Embryonic facial prominence (tissue), 1 donor: ENCODE data around the gene CADPS2.

ENCODE experiments used
- DNase-seq: peaks from one replicate; pipeline ENCODE4 v3.0.0-alpha.2; 2016; ENCODE audit errors: extremely low spot score

CADPS2 gene

DNA sequence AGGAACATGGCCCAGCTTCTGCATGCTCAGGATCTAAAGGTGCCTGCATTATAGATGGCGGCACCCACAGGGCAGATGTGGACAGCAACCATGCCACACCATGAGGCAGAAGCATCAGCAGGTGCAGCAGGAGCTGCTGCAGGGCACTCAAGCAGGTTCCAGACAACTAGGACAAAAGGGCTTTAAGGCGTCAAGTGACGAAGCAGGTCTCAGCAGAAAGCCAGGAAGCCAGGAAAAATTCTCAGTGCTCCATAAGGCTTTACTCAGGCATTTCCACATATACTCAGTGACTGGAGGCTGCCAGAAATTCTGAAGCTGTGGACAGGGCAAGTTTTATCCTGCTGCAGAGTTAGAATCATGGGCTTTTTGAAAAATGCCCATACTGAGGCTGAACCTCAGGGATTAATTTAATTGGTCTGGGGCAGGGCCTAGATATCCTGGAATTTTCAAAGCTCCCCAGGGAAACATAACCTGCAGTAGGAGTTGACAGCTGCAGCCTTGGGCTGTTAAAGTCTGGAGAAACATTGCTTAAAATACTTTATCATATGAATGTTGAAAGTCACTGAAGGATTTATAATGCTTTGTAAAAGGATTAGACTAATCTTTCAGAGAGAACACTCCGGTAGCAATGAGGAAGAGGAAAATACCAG is 115.4 kb downstream of the CADPS2 start:
- no peak for DNase-seq

DNA sequence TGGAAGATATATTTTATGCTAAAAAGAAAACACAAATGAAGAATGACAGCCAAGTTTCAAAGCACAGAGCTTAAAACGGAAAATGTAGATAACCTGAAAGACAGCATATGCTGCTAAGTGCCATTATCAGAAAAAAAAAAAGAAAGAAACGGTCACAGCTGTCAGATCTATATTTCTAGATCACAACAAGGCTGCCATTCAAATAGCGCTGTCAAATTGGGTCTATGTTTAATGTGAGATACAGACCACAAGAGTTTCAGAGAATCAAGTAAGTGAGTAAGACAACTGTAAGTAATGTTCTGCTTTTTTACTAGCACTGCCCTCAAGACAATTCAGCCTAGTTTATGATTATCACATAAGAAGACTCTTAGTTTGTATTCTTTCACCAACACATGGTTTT is 117.4 kb downstream of the CADPS2 start:
- no peak for DNase-seq

DNA sequence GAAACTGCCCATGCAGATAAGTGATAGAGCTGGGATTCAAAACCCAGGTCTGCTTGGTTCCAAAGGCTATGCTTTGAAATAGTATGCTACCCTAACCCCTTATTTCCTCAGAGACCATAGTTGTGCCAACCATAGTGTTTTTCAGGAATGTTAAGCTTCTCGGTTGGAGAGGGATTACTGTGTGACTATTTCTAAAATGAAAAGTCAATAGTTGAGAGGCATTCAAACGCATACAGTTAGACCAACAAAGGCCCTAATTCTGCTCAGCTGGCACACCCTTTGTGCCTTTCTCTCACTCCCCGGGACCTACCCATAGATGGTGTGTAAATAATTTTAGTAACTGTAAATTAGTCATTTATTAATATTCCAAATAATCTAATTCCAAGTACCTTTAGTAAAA is 118.9 kb downstream of the CADPS2 start:
- DNase-seq, result no peak

DNA sequence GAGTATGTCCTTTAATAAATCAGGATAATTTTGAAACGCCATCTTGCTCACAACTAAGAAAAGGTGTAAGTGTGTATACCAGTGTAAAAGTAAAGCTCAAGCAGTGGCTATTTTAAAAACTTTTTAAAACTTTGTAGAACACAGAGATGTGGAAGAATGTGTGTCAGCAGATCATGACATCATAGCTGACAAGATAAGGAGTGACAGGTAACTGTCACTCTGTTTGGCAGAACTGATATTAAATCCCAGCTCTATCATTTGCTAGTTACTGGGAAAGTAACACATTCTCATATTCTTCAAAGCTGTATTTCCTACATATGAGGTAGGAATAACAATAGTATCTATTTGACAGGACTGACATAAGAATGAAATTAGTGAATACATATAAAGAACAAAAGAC is 119.7 kb downstream of the CADPS2 start:
- DNase-seq, result no peak

DNA sequence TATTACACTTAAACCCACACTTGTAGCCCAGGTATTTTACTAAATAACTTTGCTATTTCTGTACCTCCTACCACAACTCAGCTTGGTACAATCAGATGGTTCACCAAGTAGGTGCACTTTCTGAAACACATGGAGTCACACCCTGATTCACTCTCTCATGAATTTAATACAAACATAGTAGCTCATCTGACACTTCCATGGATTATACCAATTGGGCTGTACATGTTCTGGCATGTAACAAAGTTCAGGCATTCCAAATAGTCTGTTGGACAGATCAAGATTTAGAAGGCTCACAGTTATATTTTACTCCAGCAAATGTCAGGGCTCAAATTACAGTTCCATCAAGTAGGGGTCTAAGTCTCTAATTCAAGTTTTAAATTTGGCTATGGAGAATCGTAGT is 121.4 kb downstream of the CADPS2 start:
- DNase-seq, result no peak

DNA sequence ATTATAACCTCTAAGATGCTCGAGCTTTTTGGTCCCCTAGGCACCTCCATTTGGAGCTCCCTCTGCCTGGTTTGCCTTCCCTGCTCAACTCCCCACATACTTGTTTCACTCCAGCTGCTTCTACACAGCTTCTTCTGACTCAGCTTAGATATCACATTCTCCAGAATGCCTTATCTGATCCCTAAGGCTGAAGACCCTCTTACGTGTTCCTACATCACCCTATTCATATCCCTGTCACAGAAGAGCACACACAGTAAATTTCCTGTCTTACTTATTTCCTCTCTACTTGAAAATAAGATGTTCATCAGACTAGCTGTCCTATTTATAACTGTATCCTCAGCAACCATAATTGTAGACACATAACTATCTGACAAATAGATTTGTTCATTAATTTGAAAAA is 122.2 kb downstream of the CADPS2 start:
- no peak for DNase-seq

DNA sequence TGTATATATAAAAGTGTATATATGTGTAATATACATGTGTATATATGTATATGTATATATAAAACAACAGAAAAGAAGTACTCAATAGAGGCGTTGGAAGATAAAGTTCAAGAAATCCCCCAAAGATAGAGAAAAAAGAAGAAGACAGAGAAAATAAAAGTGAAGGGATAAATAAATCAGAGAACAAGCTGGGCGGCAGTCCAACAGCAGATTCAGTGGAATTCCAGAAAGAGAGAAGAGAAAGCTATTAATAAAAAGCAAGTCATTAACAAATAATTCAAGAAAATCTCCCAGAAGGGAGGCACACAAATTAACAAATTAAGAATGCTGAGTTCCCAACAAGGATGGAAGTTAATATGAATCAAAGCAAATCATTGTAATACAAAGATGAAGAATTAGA is 124.2 kb downstream of the CADPS2 start:
- no peak for DNase-seq

DNA sequence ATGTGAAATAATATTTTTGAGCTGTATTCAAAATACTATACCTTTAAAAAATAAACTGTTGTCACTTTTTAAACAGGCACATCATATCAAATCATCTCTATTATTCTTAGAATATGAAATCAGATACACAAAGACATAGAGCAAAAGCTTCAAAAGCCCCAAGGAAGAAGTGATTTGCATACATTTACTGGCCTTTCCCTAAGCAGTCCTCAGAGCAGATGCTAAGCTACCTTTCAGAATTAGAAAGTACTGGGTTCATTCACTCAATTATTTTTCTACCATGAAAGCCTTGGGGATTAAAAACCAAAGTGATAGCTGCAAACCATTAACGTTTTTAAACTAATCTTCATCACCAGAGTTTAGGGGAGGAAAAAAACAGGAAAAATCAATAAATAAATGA is 127.8 kb downstream of the CADPS2 start:
- DNase-seq, result no peak

DNA sequence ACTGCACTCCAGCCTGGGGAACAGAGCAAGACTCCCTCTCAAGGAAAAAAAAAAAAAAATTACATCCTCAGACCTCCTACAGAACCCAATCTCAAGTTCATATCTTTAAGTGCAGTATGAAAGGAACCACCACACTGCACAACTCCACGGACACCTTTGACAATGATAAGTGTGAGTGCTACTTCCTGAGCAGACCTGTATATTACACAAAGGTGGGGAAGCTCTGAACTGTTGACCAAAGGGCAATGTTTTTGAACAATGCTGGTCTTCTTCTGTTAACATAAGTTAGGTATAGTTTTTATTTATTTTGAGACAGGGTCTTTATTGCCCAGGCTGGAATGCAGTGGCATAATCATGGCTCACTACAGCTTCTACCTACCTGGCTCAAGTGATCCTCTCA is 129.4 kb downstream of the CADPS2 start:
- DNase-seq, result no peak

DNA sequence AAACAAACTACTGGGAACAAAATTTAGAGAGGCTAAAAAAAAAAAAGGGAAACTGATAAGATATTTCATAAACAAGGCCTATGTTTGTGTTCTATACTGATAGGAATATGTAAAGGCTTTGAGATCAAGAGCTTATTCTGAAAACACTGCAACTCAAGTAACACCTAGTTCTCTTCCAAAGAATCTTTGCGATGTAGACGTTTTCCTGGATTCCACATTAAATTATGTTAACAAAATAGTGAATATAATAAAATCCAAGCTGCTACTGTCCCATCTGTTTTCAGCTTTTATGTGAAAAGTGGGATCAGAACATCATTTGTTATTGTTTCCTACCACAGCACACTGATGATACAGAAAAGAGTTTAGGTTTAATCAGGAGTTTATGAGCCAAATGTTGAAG is 130.6 kb downstream of the CADPS2 start:
- no peak for DNase-seq

DNA sequence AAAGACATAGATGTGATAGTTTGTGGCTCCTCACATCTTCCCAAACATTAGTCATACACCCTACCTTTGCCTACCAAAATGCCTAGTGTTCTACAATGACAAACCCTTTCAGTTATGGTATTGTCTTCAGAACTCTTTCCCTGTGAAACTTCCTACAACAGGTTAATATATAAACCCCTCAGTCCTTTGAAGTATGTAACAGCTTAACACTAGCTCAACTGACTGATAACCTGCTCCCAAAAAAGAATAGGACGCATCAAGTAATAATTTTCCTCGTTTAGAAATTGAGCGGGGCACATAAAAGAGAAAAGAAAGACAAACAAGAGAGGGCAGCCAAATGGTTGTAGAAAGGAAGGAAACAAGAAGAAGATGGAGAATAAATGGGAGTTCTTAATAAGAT is 133.7 kb downstream of the CADPS2 start:
- no peak for DNase-seq

DNA sequence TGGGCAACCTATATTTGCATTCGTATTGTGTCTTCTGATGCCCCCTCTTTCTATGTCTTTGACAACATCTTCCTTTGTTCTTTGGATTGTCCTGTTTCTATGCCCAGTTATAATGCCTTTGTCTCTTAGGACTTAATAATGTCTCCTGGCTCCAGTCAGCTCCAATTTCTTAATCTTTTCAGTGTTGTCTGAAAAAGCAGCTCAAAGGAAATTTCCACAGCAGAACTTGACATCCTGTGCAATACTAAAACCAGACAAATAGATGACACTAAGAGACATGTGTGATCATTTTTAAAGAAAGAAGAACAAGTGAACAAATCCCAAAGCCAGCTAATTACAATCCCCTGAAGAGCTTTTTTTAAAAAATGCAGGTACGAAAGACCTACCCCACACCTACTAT is 135.9 kb downstream of the CADPS2 start:
- DNase-seq, result no peak

DNA sequence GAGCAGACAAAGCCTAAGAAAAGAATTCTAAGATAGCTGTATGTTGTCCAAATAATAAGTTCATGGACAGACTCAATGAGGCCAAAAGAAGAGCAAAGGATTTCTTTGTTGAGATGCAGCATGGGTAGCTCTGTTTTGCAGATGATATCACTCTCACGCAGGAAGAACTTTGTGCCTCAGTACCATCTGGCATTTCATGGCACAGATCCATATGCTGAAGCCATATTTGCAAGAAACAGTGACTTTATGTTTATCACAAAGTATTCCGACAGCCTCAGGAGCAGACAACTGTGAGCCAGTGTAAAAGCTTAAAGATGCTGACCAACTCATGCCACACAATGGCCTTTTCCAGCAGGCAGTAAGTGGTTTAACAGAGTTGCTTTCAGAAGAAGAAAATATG is 138.1 kb downstream of the CADPS2 start:
- DNase-seq, result no peak

DNA sequence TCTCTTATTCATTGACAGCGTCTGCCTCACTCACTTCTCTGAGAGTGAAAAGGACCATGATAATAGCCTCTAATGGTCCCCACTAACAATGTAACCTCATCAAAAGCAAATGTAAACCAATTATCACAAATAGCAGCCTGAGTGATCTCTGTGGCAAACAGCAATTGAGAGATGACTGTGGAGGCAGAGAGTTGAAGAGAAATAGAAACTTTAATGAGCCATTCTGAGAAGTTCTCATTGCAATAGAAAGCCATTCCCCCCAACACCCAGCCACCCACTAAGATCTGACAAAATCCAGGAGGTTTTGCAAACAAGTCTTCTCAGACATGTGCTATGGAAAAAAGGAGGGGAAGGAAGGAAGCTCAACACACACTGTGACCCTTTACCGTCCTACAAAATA is 139.3 kb downstream of the CADPS2 start:
- DNase-seq, result no peak

DNA sequence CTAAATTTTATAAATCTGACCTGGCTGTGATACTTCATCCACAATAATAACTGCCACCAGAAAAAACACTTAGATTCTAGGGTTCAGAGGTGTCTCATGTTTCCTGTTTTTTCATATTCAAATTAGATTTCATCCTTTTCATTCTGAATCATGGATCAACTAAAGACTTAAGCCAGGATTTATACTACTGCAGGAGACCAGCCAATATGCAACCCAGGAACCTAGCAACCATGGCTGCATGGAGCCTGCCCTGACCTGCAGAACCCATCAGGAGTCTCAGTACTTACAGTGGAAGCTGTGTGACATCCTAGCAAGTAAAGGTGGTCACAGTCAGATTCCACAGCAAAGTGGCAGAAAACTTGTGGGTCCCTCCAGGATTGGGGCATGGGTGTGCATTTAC is 143.0 kb downstream of the CADPS2 start:
- no peak for DNase-seq

DNA sequence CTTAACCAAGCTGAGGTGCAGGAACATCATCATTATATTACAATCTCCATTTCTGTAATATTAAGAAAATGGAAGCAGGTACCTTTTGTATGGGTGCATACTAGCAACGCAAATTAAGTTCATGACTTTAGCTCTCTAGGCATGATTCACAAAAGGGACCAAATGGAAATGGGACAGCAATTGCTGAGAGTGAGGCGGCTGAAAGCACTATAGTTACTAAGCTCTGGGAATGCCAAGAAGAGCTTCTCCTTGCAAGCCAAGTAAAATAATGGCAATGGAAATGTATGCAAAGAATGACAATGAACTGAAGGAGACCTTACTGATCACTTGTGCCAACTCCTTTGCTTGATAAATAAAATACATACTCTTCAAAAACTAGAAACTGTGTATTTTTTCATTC is 147.3 kb downstream of the CADPS2 start:
- no peak for DNase-seq

DNA sequence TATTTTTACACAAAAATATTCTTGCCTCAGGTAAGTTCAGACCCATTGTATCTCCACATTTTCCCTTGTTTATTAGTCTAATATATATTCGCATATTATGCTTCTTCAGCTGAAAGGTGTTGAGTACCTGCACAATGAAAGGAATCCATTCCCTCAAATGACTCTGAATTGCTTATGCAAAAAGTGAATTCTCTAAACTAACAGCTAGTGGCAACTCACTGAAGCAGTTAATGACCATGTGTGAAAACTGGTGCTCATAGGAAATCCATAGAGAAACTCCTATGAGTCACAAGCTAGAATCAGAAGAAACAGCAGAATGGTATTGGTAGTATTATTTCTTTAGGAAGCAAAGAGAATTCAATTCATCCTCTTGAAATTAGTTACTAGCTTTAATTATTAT is 150.1 kb downstream of the CADPS2 start:
- no peak for DNase-seq

DNA sequence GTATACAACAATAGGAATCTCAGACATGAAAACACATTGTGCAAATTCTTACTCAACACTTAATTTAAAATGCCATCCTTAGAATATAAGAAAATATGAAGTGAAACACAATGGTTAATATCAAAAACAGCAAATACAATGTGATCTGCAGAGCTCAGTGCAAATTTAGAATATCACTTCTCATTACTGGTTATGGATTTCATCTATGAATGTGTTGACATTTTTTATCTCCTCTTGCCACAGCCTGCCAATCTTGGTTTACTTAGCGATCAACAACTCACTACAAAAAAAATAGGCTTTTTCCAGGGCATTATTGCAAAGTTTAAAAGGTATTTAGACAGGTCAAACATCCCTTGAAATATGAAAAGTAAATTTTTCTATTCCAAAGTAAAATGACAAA is 158.5 kb downstream of the CADPS2 start:
- DNase-seq, result no peak

DNA sequence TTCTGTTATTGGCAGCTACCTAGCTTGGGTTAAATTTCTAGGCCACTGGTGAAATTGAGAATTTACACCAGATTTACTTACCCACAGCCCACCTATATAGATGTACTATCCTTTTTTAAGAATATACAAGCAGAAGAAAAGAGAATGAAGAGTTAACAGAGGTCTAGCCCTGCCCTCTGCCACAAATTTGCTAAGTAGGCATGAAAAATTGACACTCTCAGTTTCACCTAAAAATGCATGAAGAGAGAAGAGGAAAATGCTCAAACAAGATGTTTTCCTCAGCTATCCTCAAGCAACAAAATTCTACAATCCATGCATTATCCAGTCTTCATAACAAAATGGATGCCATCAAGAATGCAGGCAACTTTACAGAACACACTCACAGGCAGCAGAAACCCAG is 158.9 kb downstream of the CADPS2 start:
- DNase-seq, result no peak

DNA sequence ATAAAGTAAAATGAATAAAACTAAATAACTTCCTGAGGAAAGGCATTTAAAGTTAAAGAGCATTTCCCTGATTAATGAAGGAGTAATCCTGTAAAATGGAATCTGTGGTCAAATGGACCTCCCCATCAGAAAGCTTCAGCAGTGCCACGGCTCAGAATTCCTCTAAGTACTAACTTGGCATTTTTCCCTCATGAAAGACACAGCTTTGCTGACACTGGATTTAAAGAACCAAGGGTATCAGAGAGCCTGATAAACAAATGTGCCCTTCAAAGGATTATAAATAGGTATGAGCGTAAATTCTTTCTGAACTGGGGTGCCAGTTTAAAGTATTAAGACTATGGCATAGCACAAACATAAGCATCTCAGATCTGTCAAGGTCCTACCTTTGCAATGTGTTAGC is 159.4 kb downstream of the CADPS2 start:
- DNase-seq, result no peak

DNA sequence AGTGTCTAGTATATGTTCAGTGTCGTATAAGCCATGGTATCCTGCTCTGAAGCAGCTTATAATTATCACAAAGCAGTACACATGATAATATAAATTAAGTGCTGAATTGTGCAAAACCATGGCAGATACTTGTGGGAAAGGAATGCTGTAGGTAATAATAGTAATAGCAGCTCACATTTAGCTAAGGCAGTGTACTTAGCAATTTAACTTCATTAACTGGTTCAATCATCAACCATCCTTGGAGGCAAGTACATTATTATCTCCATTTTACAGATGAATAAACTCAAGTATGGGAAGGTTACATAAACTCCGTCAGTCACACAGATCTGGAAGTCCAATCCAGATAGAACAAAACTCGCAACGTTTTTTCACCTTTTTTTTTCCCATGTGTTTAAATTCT is 161.9 kb downstream of the CADPS2 start:
- DNase-seq, result no peak

DNA sequence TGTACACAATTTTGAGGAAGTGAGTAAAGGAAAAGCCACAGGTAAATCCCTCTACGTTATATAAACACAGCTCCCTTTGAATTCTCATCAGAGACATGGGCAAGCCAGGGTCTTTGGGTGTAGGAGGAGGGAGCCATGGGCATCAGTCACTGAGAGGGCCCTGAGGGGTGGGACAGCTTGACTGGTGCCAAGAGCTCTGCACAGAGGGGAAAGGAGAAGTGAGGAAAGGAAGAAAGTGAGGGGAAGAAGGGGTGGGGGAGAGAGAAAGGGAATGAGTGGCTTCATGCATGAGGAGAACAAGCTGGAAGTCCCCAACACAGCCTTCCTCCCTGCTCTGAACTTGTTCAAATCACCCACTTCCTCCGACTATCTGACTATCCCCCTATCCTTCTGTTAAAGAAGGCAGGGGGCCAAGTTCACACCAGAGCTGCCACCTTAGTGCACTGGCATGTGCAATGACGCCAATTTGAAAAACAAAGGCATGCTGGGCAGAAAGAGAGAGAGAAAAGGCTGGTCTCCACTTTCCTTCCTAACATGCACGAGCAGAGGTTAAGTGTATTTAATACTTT is 167.2 kb downstream of the CADPS2 start:
- no peak for DNase-seq

DNA sequence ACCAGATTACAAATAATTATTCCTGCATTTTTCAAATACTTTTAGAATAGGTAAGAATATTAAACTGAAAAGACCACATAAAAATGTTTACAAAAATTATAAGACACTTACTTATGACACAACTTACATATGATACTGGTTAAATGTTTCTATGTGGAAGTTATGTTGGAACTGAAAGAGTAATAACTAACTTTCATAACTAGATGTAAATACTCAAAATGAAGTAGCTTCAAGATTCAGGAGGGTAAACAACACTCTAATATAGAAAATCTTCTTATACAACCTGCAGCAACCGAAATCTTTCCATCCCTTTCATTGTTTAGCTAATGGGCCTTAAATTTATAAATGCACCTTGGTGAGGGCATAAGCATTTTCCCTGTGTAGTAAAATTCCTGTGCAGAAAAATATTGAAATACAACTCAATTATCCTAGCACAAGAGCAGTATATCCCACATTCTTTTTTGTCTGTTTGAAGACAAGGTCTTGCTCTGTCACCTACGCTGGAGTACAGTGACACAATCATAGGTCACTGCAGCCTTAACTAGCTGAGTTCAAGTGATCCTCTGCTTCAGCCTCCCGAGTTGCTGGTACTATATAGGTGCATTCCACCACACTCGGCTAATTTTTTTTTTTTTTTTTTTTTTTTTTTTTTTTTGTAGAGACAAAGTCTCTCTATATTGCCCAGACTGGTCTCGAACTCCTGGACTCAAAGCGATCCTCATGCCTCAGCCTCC is 168.7 kb downstream of the CADPS2 start:
- DNase-seq, result no peak

DNA sequence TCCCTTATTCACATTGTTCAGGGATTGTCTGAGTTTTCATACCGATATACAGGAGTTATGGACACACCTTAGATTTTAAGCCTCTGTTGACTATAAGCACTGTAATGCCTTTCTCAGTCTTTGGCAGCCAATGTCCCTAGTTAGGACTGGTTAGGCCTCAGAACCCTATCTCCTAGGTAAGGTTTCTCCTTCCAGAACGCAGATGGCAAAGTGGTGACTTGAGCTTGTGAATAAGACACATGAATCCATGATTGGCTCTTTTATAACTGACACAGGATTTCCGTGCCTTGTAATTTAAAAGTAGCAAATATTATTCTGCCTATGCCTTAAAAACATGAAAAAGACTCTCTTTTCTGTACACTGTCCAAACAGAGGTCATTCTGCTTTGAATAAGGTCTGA is 171.1 kb downstream of the CADPS2 start:
- DNase-seq, result no peak
